Gastrocnemius medialis (tissue), 4 donors: ENCODE results near the gene CBX1. TPM values are rescaled to one million over a fixed set of nuclear protein-coding genes. Genes with fewer than 3 reads are reported as not detected.
A peak's percentile ranks its signal among the peaks of the same experiment; 100 is the strongest.

ENCODE experiments used
- ATAC-seq, 2 donors: fragments of 150-250 bp; one replicate each; pipeline ENCODE4 v1.9.1; 2016
- DNase-seq, 2 donors: peaks; one replicate each; pipeline ENCODE4 v3.0.0-alpha.2; 2019
- H3K27ac ChIP-seq, 4 donors: fragments of 200-600 bp; sonication (generic); 1 replicate in 1 of 4; 2 replicates in 3 of 4; pipeline ENCODE4 v1.5.1; 2016 to 2018; ENCODE audit warnings: mild to moderate bottlenecking in 2 of 4, moderate library complexity in 1 of 4
- H3K27me3 ChIP-seq, 3 donors: fragments of 200-600 bp; sonication (generic) in 2 of 3; 1 replicate in 1 of 3; 2 replicates in 2 of 3; pipeline versions ENCODE4 v1.5.1 to v1.6.0; 2016 to 2019; ENCODE audit warnings: mild to moderate bottlenecking in 1 of 3, moderate library complexity in 1 of 3
- H3K36me3 ChIP-seq, 2 donors: fragments of 200-600 bp; sonication (generic) in 1 of 2; one replicate each; pipeline ENCODE4 v1.5.1; 2017 to 2018
- H3K4me1 ChIP-seq, 2 donors: fragments of 200-600 bp; sonication (generic) in 1 of 2; one replicate each; pipeline ENCODE4 v1.5.1; 2016 to 2017; ENCODE audit warnings: mild to moderate bottlenecking in 2 of 2
- H3K4me3 ChIP-seq, 4 donors: fragments of 200-600 bp; sonication (generic) in 3 of 4; 1 replicate in 1 of 4; 2 replicates in 3 of 4; pipeline ENCODE4 v1.5.1; 2016 to 2019; ENCODE audit warnings: mild to moderate bottlenecking in 2 of 4
- H3K9me3 ChIP-seq, 3 donors: fragments of 200-600 bp; sonication (generic) in 2 of 3; 1 replicate in 1 of 3; 2 replicates in 2 of 3; pipeline ENCODE4 v1.5.1; 2016 to 2019
- CTCF ChIP-seq, 5 experiments: fragments of 450-650 bp in 3 of 5; fragments of 200-600 bp in 2 of 5; sonication (generic) in 2 of 5; IDR thresholded peaks in 4 of 5; conservative IDR thresholded peaks in 1 of 5; 1 replicate in 4 of 5; 2 replicates in 1 of 5; pipeline ENCODE4 v1.5.1; 2016 to 2019; ENCODE audit warnings: antibody characterized with exemption in 5 of 5, mild to moderate bottlenecking in 3 of 5, moderate library complexity in 3 of 5
- POLR2A ChIP-seq, 2 donors: fragments of 450-650 bp; IDR thresholded peaks; one replicate each; pipeline ENCODE4 v1.6.1; 2017; ENCODE audit warnings: antibody characterized with exemption in 2 of 2, mild to moderate bottlenecking in 2 of 2, moderate library complexity in 2 of 2
- in situ Hi-C, 4 donors: fragments of 200-750 bp; cut with MboI; loops; one replicate each; pipeline versions ENCODE4 v1.15.0 to v1.8.0; 2017; ENCODE audit warnings: low sequenced_read_pairs in 4 of 4
- intact Hi-C: fragments of 100-400 bp; cut with DNase I; formaldehyde crosslinking; loops from one replicate; pipeline ENCODE4 v1.15.1; 2023; ENCODE audit warnings: low total_unique reads
- total RNA-seq, 4 donors: library from RNA; depleted of rRNA; stranded (reverse); fragments of >200 nt; gene quantifications; one replicate each; pipeline versions ENCODE4 v1.1.0 to v1.2.3, GENCODE V29; 2016

Gene CBX1
- total RNA-seq, 4 donors from 2014 or later: 26.0 to 34.1 (median 27.7) TPM

GRCh38 chr17:48025040-48025903 is 76.0 kb downstream of the CBX1 start:
- ATAC-seq: peak; percentile 82 to 84
- intact Hi-C loops: loop anchor here (1.0 to 5.0 kb wide), 7 partner anchors 49 to 592 kb away; partner anchors contain the start of genes CDK5RAP3, HOXB8, SNX11 and SP2

GRCh38 chr17:48024149-48025039 is 76.9 kb downstream of the CBX1 start:
- Histone ChIP-seq H3K27me3 (no peaks in the 10 kb centered on the region), H3K36me3 (no peaks in the 10 kb centered on the region), H3K4me1 (peaks cover 33 to 39% of the 10 kb centered on the region in 2 donors), H3K27ac (peak overlapping the region; percentile 66 to 76 (median 74)), H3K9me3 (no peaks in the 10 kb centered on the region), H3K4me3 (peak overlapping the region; percentile 49 to 60 (median 58))
- intact Hi-C loops (loop anchor here (1.0 to 5.0 kb wide), 7 partner anchors 50 to 593 kb away; partner anchors contain the start of genes CDK5RAP3, HOXB8, SNX11 and SP2), in situ Hi-C loops (loop anchor here in 2 of 4 donors (5.0 kb wide), 2 partner anchors 48 to 103 kb away; no protein-coding TSS in a partner anchor)
- no peak for TF ChIP-seq CTCF (IDR thresholded peaks at IDR 0.05 in 4 of 5, conservative IDR thresholded peaks at IDR 0.05 in 1 of 5)
- no peak for TF ChIP-seq POLR2A (IDR thresholded peaks at IDR 0.05)
- DNase-seq (peak in 1 of 2 donors; percentile 30), ATAC-seq (peak; percentile 6 to 15)

More at GRCh38 chr17:48025040-48025903, 76.0 kb downstream of the CBX1 start:
- Histone ChIP-seq H3K36me3 (no peaks in the 10 kb centered on the region), H3K27me3 (no peaks in the 10 kb centered on the region), H3K9me3 (no peaks in the 10 kb centered on the region), H3K4me3 (peak overlapping the region; percentile 57 to 66 (median 60)), H3K27ac (peak overlapping the region; percentile 77 to 89 (median 81)), H3K4me1 (peaks cover 33 to 39% of the 10 kb centered on the region in 2 donors)
- in situ Hi-C loops: loop anchor here in 2 of 4 donors (5.0 kb wide), 2 partner anchors 47 to 102 kb away; no protein-coding TSS in a partner anchor
- DNase-seq: peak; percentile 95 to 96
- TF ChIP-seq CTCF (IDR thresholded peaks at IDR 0.05 in 4 of 5, conservative IDR thresholded peaks at IDR 0.05 in 1 of 5) (peak; percentile 69 to 93 (median 90)), POLR2A (IDR thresholded peaks at IDR 0.05) (peak; percentile 38 to 60)

GRCh38 chr17:48023400-48024148 is 77.7 kb downstream of the CBX1 start:
- DNase-seq (peak; percentile 63 to 82), ATAC-seq (peak; percentile 34 to 42)
- peak overlapping the region; percentile 49 to 60 (median 58) for H3K4me3 ChIP-seq
- TF ChIP-seq POLR2A (IDR thresholded peaks at IDR 0.05) (peak in 1 of 2 donors; percentile 21), CTCF (IDR thresholded peaks at IDR 0.05 in 4 of 5, conservative IDR thresholded peaks at IDR 0.05 in 1 of 5) (peak in 2 of 5 experiments; percentile 47 to 64)
- in situ Hi-C loops (no loop called here), intact Hi-C loops (loop anchor here (2.0 kb wide), 2 partner anchors 53 to 75 kb away; partner anchors contain the start of gene CDK5RAP3)
- H3K27me3 ChIP-seq: no peaks in the 10 kb centered on the region
- H3K4me1 ChIP-seq: peaks cover 33 to 39% of the 10 kb centered on the region in 2 donors
- H3K9me3 ChIP-seq: no peaks in the 10 kb centered on the region
- no peaks in the 10 kb centered on the region for H3K36me3 ChIP-seq
- peak overlapping the region; percentile 66 to 76 (median 74) for H3K27ac ChIP-seq

GRCh38 chr17:48022901-48023300 is 78.4 kb downstream of the CBX1 start:
- ATAC-seq: no peak
- Histone ChIP-seq H3K4me1 (peaks cover 33 to 39% of the 10 kb centered on the region in 2 donors), H3K36me3 (no peaks in the 10 kb centered on the region), H3K27me3 (no peaks in the 10 kb centered on the region), H3K4me3 (peak overlapping the region in 2 of 4 donors; percentile 49 to 57), H3K27ac (peak overlapping the region in 2 of 4 donors; percentile 73 to 76), H3K9me3 (no peaks in the 10 kb centered on the region)
- in situ Hi-C loops (no loop called here), intact Hi-C loops (no loop called here)
- no peak for TF ChIP-seq POLR2A (IDR thresholded peaks at IDR 0.05)
- no peak for DNase-seq
